Right lobe of liver (tissue), 4 donors: ENCODE results near the gene ACVR2B.

Source experiments
- CTCF ChIP-seq, 4 donors: fragments of 200-600 bp in 3 of 4; fragments of 450-650 bp in 1 of 4; IDR thresholded peaks; one replicate each; pipeline versions ENCODE4 v1.5.1 to v1.8.0; 2016 to 2022; ENCODE audit warnings: antibody characterized with exemption in 4 of 4, mild to moderate bottlenecking in 2 of 4
- POLR2A ChIP-seq: fragments of 450-650 bp; IDR thresholded peaks from one replicate; pipeline ENCODE4 v1.6.1; 2017; ENCODE audit warnings: antibody characterized with exemption, mild to moderate bottlenecking
- donor health status: DM: no; HTN: no; CAD: no.
- donor health status: DM: no; HTN: no; CAD: no.
- donor health status: DM: no; HTN: yes; CAD: no.

- TF ChIP-seq CTCF (IDR thresholded peaks at IDR 0.05): no peak
- TF ChIP-seq POLR2A: no peak
Measured at GRCh38 chr3:38538773-38539353, 85.2 kb downstream of the ACVR2B start.
